Panc1 (cell line): ENCODE results near the gene SCLY. TPM values are rescaled to one million over a fixed set of nuclear protein-coding genes. Genes with fewer than 3 reads are reported as not detected.

Source experiments
- ATAC-seq: fragments of 200-7000 bp; cut with Tn5 transposase; 2 replicates; pipeline ENCODE4 v1.9.1; 2020; ENCODE audit warnings: mild to moderate bottlenecking, moderate library complexity
- BruUV-seq: library from RNA; stranded (reverse); fragments of 400-500 nt; replicated peaks from 2 replicates; lab custom pipeline; 2021; lab: Mats Ljungman, UMichigan
- CTCF ChIA-PET: fragments of 300-600 bp; sonication (Branson Sonifier 250); formaldehyde crosslinking; loops from one replicate; lab custom pipeline; 2022; ENCODE audit warnings: antibody characterized with exemption; lab: Charles Lee
- POLR2A ChIA-PET: fragments of 300-600 bp; sonication (Branson Sonifier 250); formaldehyde crosslinking; loops from one replicate; lab custom pipeline; 2022; ENCODE audit warnings: antibody characterized with exemption; lab: Charles Lee
- DNase-seq: peaks from one replicate; pipeline ENCODE4 v3.0.0-alpha.2; 2010; ENCODE audit warnings: low read depth, low spot score
- H3K27ac ChIP-seq: 2 replicates; pipeline ENCODE4 v1.5.1; 2011; ENCODE audit warnings: mild to moderate bottlenecking, low read length, inconsistent platforms
- H3K27me3 ChIP-seq: fragments of 200-500 bp; sonication (Bioruptor generic); 2 replicates; pipeline ENCODE4 v1.6.0; 2014; ENCODE audit warnings: low read length, inconsistent platforms; ENCODE audit not compliant: control insufficient read depth, insufficient read depth
- H3K36me3 ChIP-seq: fragments of 200-500 bp; sonication (Bioruptor generic); 2 replicates; pipeline ENCODE4 v1.5.1; 2014; ENCODE audit warnings: inconsistent platforms, mild to moderate bottlenecking, low read length, moderate library complexity; ENCODE audit not compliant: control insufficient read depth, insufficient read depth
- H3K4me1 ChIP-seq: 2 replicates; pipeline ENCODE4 v1.5.1; 2011; ENCODE audit warnings: inconsistent platforms, mild to moderate bottlenecking, low read length, moderate library complexity; ENCODE audit not compliant: control insufficient read depth, insufficient read depth
- H3K4me3 ChIP-seq, 2 experiments: 2 replicates each; pipeline ENCODE4 v1.5.1; 2011 to 2012; ENCODE audit warnings: low read depth in 2 of 2, low read length in 2 of 2, mild to moderate bottlenecking in 2 of 2, inconsistent platforms in 1 of 2, moderate library complexity in 1 of 2
- H3K9me3 ChIP-seq: fragments of 200-500 bp; sonication (Bioruptor generic); 2 replicates; pipeline ENCODE4 v1.5.1; 2014; ENCODE audit warnings: low read depth, mild to moderate bottlenecking, inconsistent platforms, low read length, moderate library complexity; ENCODE audit not compliant: control insufficient read depth, insufficient read depth
- POLR2AphosphoS5 ChIP-seq: IDR thresholded peaks from 2 replicates; pipeline ENCODE4 v1.6.1; 2012; ENCODE audit warnings: mild to moderate bottlenecking, low read depth, low read length, moderate library complexity
- REST ChIP-seq, 2 experiments: IDR thresholded peaks; 2 replicates each; pipeline ENCODE4 v1.6.1; 2011 to 2012; ENCODE audit warnings: low read depth in 2 of 2, control low read depth in 1 of 2, low read length in 1 of 2, mild to moderate bottlenecking in 1 of 2, moderate library complexity in 1 of 2; ENCODE audit not compliant: insufficient read depth in 1 of 2
- SIN3A ChIP-seq: IDR thresholded peaks from 2 replicates; pipeline ENCODE4 v1.6.1; 2012; ENCODE audit warnings: low read depth, mild to moderate bottlenecking, low read length, moderate library complexity, borderline replicate concordance; ENCODE audit not compliant: insufficient read depth
- TCF7L2 ChIP-seq: IDR thresholded peaks from 2 replicates; pipeline ENCODE4 v1.6.1; 2011; ENCODE audit warnings: mild to moderate bottlenecking, low read depth, low read length, inconsistent platforms
- in situ Hi-C: cut with HindIII; loops from 2 replicates; pipeline ENCODE4 v1.10.0; 2016; ENCODE audit warnings: low sequenced_read_pairs, low pct_unique_long_range_greater_than_20kb
- intact Hi-C: fragments of 100-400 bp; cut with micrococcal nuclease; formaldehyde crosslinking; loops from one replicate; pipeline ENCODE4 v1.10.0; 2022; ENCODE audit not compliant: unreplicated experiment
- total RNA-seq: library from RNA; stranded (reverse); gene quantifications from one replicate; pipeline ENCODE4 v1.2.1, GENCODE V29; 2021; ENCODE audit not compliant: unreplicated experiment
- TF ChIP-seq, protein P1 (sequence below): fragments of 450-650 bp; IDR thresholded peaks from 2 replicates; pipeline ENCODE4 v1.5.1; 2017; ENCODE audit warnings: mild to moderate bottlenecking

Gene SCLY
- total RNA-seq, 1 experiment from 2014 or later = 31.4 TPM

DNA sequence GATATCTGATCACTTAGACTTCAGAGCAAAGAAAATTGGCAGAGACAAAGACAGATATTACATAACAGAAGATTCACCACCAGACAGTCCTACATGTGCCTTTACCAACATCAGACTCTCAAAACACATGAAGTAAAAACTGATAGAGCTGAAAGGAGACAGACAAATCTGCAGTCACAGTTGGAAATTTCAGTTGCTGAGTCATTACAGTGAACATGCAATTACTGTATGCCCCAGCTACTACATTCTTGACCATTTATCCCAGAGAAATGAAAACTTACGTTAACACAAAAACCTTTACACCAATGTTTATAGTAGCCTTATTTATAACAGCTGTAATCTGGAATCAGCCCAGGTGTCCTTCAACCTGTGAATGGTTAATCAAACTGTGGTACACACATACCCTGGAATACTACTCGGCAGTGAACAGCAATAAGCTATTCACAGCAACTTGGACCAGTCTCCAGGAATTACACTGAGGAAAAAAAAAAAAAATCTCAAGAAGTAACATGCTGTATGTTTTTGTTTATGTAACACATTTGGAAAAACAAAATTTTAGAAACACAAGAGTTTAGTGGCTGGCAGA is 7.5 kb upstream of the SCLY start:
- ATAC-seq = no peak
- Histone ChIP-seq H3K27ac (no peak overlapping the region), H3K4me1 (no peaks in the 10 kb centered on the region), H3K9me3 (no peaks in the 10 kb centered on the region), H3K27me3 (no peaks in the 10 kb centered on the region), H3K36me3 (no peaks in the 10 kb centered on the region), H3K4me3 (no peak overlapping the region)
- ChIA-PET POLR2A (no interaction called here), CTCF (interaction anchor here (0.7 kb wide), 1 partner anchor 69 kb away, joined by 7 read pairs; no protein-coding TSS in a partner anchor)
- TF ChIP-seq POLR2AphosphoS5 = no peak
- TF ChIP-seq TCF7L2 = no peak
- TF ChIP-seq REST (IDR thresholded peaks at IDR 0.05; ENCODE audit: insufficient read depth in 1 of 2, low read depth in 2 of 2, low read length in 1 of 2) = no peak
- TF ChIP-seq, protein P1, sequence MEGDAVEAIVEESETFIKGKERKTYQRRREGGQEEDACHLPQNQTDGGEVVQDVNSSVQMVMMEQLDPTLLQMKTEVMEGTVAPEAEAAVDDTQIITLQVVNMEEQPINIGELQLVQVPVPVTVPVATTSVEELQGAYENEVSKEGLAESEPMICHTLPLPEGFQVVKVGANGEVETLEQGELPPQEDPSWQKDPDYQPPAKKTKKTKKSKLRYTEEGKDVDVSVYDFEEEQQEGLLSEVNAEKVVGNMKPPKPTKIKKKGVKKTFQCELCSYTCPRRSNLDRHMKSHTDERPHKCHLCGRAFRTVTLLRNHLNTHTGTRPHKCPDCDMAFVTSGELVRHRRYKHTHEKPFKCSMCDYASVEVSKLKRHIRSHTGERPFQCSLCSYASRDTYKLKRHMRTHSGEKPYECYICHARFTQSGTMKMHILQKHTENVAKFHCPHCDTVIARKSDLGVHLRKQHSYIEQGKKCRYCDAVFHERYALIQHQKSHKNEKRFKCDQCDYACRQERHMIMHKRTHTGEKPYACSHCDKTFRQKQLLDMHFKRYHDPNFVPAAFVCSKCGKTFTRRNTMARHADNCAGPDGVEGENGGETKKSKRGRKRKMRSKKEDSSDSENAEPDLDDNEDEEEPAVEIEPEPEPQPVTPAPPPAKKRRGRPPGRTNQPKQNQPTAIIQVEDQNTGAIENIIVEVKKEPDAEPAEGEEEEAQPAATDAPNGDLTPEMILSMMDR = no peak
- TF ChIP-seq SIN3A = no peak
- in situ Hi-C loops = no loop called here
- no TSS peak for BruUV-seq
- intact Hi-C loops = no loop called here
- no peak for DNase-seq

DNA sequence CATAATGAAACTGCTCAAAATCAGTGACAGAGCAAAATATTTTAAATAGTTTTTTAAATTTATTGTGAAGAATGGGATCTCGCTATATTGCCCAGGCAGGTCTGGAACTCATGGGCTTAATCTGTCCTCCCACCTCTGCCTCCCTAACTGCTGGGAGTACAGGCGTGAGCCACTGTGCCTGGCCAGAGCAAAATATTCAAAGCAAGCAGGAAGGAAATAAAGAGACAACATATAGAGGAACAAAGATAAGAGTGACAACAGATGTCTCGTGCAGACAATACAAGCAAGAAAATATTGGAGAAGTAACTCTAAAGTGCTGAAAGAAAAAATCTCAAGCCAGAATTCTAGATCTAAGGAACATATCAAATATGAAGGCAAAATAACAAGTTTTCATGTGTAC is 5.0 kb upstream of the SCLY start:
- intact Hi-C loops = no loop called here

More for the DNA sequence above, 5.0 kb upstream of the SCLY start:
- DNase-seq (no peak), ATAC-seq (no peak)
- in situ Hi-C loops = no loop called here
- Histone ChIP-seq H3K27me3 (no peaks in the 10 kb centered on the region), H3K27ac (no peak overlapping the region), H3K4me3 (no peak overlapping the region), H3K36me3 (peaks cover 3% of the 10 kb centered on the region; the same call in 1 of the 2 replicates), H3K9me3 (no peaks in the 10 kb centered on the region), H3K4me1 (peaks cover 5% of the 10 kb centered on the region)
- ChIA-PET CTCF (no interaction called here), POLR2A (no interaction called here)
- no peak for TF ChIP-seq REST (IDR thresholded peaks at IDR 0.05; ENCODE audit: insufficient read depth in 1 of 2, low read depth in 2 of 2, low read length in 1 of 2)
- TF ChIP-seq, protein P1 = no peak
- TF ChIP-seq POLR2AphosphoS5 = no peak
- TF ChIP-seq SIN3A = no peak
- BruUV-seq = no TSS peak
